Measurements from ENCODE around the gene TNNT3.

DNA sequence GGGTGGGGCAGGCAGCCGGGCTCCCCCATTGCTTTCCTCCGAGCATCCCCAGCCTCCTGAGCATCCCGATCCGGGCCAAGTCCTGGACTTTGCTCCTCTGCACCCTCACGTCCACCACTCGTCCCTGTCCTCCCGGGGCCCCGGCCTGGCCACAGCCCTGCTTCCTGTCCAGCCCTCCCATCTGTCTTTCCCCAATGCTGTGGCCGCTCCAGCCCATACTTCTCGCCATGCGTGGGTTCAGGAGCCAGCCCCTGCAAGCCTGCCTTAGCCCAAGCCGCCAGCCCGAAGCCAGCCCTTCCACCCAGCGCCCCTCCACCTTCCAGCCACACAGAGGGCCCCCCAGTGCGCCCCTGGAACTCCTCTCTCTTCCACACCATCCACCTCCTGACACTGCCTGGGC is 51.5 kb downstream of the TNNT3 start:
- TF ChIP-seq POLR2A (IDR thresholded peaks at IDR 0.05): no peak
- TF ChIP-seq, protein P1, sequence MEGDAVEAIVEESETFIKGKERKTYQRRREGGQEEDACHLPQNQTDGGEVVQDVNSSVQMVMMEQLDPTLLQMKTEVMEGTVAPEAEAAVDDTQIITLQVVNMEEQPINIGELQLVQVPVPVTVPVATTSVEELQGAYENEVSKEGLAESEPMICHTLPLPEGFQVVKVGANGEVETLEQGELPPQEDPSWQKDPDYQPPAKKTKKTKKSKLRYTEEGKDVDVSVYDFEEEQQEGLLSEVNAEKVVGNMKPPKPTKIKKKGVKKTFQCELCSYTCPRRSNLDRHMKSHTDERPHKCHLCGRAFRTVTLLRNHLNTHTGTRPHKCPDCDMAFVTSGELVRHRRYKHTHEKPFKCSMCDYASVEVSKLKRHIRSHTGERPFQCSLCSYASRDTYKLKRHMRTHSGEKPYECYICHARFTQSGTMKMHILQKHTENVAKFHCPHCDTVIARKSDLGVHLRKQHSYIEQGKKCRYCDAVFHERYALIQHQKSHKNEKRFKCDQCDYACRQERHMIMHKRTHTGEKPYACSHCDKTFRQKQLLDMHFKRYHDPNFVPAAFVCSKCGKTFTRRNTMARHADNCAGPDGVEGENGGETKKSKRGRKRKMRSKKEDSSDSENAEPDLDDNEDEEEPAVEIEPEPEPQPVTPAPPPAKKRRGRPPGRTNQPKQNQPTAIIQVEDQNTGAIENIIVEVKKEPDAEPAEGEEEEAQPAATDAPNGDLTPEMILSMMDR (IDR thresholded peaks at IDR 0.05): no peak

All from thyroid gland (tissue), 4 donors.